Vagina (tissue), 2 donors: Measurements from ENCODE around the gene RNF187.

Source experiments
- POLR2A ChIP-seq, 2 donors: fragments of 450-650 bp; IDR thresholded peaks; one replicate each; pipeline ENCODE4 v1.6.1; 2017; ENCODE audit warnings: antibody characterized with exemption in 2 of 2, mild to moderate bottlenecking in 2 of 2, moderate library complexity in 2 of 2
- POLR2AphosphoS5 ChIP-seq, 2 donors: sonication (generic); formaldehyde crosslinking; IDR thresholded peaks; one replicate each; pipeline ENCODE4 v1.9.0; 2017; ENCODE audit warnings: antibody characterized with exemption in 2 of 2, mild to moderate bottlenecking in 2 of 2, low read depth in 1 of 2; ENCODE audit not compliant: insufficient read depth in 1 of 2
- TF ChIP-seq, protein P1 (sequence below), 3 experiments: fragments of 450-650 bp in 2 of 3; fragments of 200-600 bp in 1 of 3; sonication (generic) in 1 of 3; IDR thresholded peaks; one replicate each; pipeline ENCODE4 v1.5.1; 2017 to 2019; ENCODE audit warnings: antibody characterized with exemption in 3 of 3, mild to moderate bottlenecking in 2 of 3, moderate library complexity in 2 of 3

GRCh38 chr1:228538831-228539230, 51.6 kb downstream of the RNF187 start:
- TF ChIP-seq, protein P1, sequence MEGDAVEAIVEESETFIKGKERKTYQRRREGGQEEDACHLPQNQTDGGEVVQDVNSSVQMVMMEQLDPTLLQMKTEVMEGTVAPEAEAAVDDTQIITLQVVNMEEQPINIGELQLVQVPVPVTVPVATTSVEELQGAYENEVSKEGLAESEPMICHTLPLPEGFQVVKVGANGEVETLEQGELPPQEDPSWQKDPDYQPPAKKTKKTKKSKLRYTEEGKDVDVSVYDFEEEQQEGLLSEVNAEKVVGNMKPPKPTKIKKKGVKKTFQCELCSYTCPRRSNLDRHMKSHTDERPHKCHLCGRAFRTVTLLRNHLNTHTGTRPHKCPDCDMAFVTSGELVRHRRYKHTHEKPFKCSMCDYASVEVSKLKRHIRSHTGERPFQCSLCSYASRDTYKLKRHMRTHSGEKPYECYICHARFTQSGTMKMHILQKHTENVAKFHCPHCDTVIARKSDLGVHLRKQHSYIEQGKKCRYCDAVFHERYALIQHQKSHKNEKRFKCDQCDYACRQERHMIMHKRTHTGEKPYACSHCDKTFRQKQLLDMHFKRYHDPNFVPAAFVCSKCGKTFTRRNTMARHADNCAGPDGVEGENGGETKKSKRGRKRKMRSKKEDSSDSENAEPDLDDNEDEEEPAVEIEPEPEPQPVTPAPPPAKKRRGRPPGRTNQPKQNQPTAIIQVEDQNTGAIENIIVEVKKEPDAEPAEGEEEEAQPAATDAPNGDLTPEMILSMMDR (IDR thresholded peaks at IDR 0.05), result no peak
- TF ChIP-seq POLR2A (IDR thresholded peaks at IDR 0.05), result no peak
- no peak for TF ChIP-seq POLR2AphosphoS5 (IDR thresholded peaks at IDR 0.05; ENCODE audit: insufficient read depth in 1 of 2, low read depth in 1 of 2)
